ENCODE measurements around the gene SLC30A1. TPM values are rescaled to one million over a fixed set of nuclear protein-coding genes. Genes with fewer than 3 reads are reported as not detected.

SLC30A1 gene
- total RNA-seq, 4 donors from 2014 or later, result 10.1 to 17.3 (median 13.0) TPM

GRCh38 chr1:211589782-211590721 is 11.1 kb upstream of the SLC30A1 start:
- peak overlapping the region in 3 of 4 donors; percentile 31 to 36 (median 36) for H3K27ac ChIP-seq
- no peak overlapping the region for H3K4me3 ChIP-seq
- 55 to 61% methylated on average over 5 to 6 of the region's 6 CpGs for WGBS, 2 donors (ENCODE audit: low coverage in 1 of 2)
- H3K9me3 ChIP-seq, result no peaks in the 10 kb centered on the region
- no peaks in the 10 kb centered on the region for H3K36me3 ChIP-seq
- H3K4me1 ChIP-seq, result peaks cover 0 to 7% (median 6%) of the 10 kb centered on the region in 3 donors
- peak; percentile 92 for ATAC-seq
- TF ChIP-seq POLR2AphosphoS5 (IDR thresholded peaks at IDR 0.05) (no peak), EP300 (IDR thresholded peaks at IDR 0.05) (no peak), POLR2A (IDR thresholded peaks at IDR 0.05) (no peak)
- TF ChIP-seq, protein P1, sequence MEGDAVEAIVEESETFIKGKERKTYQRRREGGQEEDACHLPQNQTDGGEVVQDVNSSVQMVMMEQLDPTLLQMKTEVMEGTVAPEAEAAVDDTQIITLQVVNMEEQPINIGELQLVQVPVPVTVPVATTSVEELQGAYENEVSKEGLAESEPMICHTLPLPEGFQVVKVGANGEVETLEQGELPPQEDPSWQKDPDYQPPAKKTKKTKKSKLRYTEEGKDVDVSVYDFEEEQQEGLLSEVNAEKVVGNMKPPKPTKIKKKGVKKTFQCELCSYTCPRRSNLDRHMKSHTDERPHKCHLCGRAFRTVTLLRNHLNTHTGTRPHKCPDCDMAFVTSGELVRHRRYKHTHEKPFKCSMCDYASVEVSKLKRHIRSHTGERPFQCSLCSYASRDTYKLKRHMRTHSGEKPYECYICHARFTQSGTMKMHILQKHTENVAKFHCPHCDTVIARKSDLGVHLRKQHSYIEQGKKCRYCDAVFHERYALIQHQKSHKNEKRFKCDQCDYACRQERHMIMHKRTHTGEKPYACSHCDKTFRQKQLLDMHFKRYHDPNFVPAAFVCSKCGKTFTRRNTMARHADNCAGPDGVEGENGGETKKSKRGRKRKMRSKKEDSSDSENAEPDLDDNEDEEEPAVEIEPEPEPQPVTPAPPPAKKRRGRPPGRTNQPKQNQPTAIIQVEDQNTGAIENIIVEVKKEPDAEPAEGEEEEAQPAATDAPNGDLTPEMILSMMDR (IDR thresholded peaks at IDR 0.05), result no peak
- H3K27me3 ChIP-seq, result no peaks in the 10 kb centered on the region

DNA sequence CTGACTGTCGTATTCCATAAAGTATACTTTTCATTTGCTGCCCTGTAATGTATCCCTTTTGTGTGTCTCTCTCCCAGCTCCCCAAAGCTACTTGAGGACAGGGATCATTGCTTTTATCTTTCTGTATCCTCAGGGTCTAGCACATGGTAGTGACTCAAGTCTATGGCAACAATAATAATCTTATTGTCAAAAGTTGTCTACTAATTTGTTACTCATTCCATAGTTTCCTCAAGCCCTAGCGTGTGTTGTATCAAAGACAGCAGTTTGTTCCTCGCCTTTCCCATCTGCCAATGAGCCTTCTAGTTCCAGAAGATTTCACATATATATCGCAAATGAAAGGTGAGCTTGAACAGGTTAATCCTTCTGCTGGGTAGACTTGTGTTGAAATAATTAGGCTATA is 9.8 kb upstream of the SLC30A1 start:
- TF ChIP-seq EP300 (IDR thresholded peaks at IDR 0.05) (no peak), POLR2A (IDR thresholded peaks at IDR 0.05) (no peak), POLR2AphosphoS5 (IDR thresholded peaks at IDR 0.05) (no peak)
- TF ChIP-seq, protein P1 (IDR thresholded peaks at IDR 0.05), result no peak
- no peak for ATAC-seq
- Histone ChIP-seq H3K4me3 (no peak overlapping the region), H3K9me3 (no peaks in the 10 kb centered on the region), H3K36me3 (no peaks in the 10 kb centered on the region), H3K27me3 (no peaks in the 10 kb centered on the region), H3K4me1 (peaks cover 0 to 7% (median 6%) of the 10 kb centered on the region in 3 donors), H3K27ac (no peak overlapping the region)
- 95 to 97% methylated on average over 4 of the region's 4 CpGs for WGBS, 2 donors (ENCODE audit: low coverage in 1 of 2)

GRCh38 chr1:211587123-211587522 is 8.2 kb upstream of the SLC30A1 start:
- Histone ChIP-seq H3K4me3 (no peak overlapping the region), H3K27ac (no peak overlapping the region), H3K4me1 (peaks cover 0 to 16% (median 8%) of the 10 kb centered on the region in 3 donors), H3K9me3 (no peaks in the 10 kb centered on the region), H3K27me3 (no peaks in the 10 kb centered on the region), H3K36me3 (no peaks in the 10 kb centered on the region)
- WGBS, 2 donors (ENCODE audit: low coverage in 1 of 2), result 80 to 92% methylated on average over 1 to 2 of the region's 2 CpGs
- no peak for TF ChIP-seq POLR2A (IDR thresholded peaks at IDR 0.05)
- no peak for TF ChIP-seq POLR2AphosphoS5 (IDR thresholded peaks at IDR 0.05)
- TF ChIP-seq, protein P1 (IDR thresholded peaks at IDR 0.05), result no peak
- no peak for TF ChIP-seq EP300 (IDR thresholded peaks at IDR 0.05)
- no peak for ATAC-seq

GRCh38 chr1:211586538-211586937 is 7.6 kb upstream of the SLC30A1 start:
- no peak for TF ChIP-seq EP300 (IDR thresholded peaks at IDR 0.05)
- TF ChIP-seq, protein P1 (IDR thresholded peaks at IDR 0.05), result no peak
- no peak for TF ChIP-seq POLR2A (IDR thresholded peaks at IDR 0.05)
- no peak for TF ChIP-seq POLR2AphosphoS5 (IDR thresholded peaks at IDR 0.05)
- H3K4me1 ChIP-seq, result peaks cover 0 to 21% (median 8%) of the 10 kb centered on the region in 3 donors
- WGBS, 2 donors (ENCODE audit: low coverage in 1 of 2), result 74 to 85% methylated on average over 4 of the region's 4 CpGs
- H3K36me3 ChIP-seq, result no peaks in the 10 kb centered on the region
- no peaks in the 10 kb centered on the region for H3K9me3 ChIP-seq
- H3K27me3 ChIP-seq, result no peaks in the 10 kb centered on the region
- no peak for ATAC-seq
- no peak overlapping the region for H3K27ac ChIP-seq
- H3K4me3 ChIP-seq, result no peak overlapping the region
